Measurements from ENCODE around the gene PDE4B. TPM values are rescaled to one million over a fixed set of nuclear protein-coding genes. Genes with fewer than 3 reads are reported as not detected.
A peak's percentile ranks its signal among the peaks of the same experiment; 100 is the strongest.
"Not testable (repeated sequence)": the region's sequence is repeated elsewhere in the genome, so short reads cannot be mapped to it uniquely, and the experiment has no call there.

The PDE4B gene
- total RNA-seq, 1 donor from 2014 or later = 23.9 TPM

DNA sequence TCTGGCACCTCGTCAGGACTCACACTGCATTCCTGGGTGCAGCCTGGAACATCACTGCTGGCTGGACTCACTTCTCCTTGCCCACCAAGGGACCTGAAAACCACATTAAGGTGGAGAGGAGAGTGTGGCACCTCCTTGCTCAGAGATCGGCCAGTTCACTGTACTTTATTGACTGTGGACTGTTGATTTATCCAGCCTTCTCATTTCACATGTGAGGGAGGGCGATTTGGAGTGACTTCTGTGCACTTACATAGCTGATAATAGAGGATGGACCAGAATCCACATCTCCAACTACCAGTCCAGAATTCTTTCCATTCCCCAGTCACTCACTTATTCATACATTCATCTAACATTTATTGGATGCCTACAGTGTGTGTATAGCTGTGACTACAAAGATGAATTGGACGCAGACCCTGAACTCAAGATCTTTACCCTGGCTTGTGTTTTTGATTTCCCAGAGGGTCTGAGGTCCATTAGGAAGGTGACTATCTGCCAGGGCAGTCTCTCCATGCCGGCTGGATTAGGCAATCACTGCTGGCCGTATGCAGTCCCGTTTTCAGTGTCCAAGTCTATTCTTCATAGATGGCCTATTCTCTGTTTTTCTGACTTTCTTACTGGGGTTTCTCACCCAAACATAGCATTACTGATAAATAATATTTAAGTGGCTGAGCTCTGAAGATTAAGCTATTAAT is 507.7 kb downstream of the PDE4B start:
- intact Hi-C loops (cut with DNase I) = loop anchor here (5.0 kb wide), 1 partner anchor 822 kb away; no protein-coding TSS in a partner anchor
- DNase-seq (ENCODE audit: low spot score) = no peak
- ATAC-seq = peak; percentile 75

DNA sequence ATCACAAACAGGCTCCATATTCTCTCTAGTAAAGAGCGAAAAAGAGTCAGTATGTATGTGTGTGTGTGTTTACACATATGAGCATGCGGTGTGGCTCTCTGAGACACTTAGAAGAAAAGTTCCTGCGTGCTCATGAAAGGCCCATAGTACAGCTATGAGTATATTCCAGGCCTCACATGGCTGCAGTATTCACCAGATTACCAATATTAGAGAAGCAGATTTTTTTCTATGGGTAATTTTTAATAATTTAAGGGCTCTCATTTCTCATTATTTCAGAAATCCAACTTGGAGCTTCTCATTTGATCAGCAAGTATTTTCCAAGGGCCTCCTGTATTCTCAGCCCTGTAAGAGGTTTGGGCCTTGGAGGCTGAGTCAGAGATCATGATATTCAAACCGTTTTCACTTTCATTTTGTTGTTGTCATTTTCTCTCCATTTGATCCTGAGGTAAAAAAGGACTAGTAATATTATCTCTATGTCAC is 508.3 kb downstream of the PDE4B start:
- intact Hi-C loops (cut with DNase I) = loop anchor here (5.0 kb wide), 1 partner anchor 821 kb away; no protein-coding TSS in a partner anchor
- ATAC-seq (peak; percentile 70), DNase-seq (ENCODE audit: low spot score) (no peak)

DNA sequence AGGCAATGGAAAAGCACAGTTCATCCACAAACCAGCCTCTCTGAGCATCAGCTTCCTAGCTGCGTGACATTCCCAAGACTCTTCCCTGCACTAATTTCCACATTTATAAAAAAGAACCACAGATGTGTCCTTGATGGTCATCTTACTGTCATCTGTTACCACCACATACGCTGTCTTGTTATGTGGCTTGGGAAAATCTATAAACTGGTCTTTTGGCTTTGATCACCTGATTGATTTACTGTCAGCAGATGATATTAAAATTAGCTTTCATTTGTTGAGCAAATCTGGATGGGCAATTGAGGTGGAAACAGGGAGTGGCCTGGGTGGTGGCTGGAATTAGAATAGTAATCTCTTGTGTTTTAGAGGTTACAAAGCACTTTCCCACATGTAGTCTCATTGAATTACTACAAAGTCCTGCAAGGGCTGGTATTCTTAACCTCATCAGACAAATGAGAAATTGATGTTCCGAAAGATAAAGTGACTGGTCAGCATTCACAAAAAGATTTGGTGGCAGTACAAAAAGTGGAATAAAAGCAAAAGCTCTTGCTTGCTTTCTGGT is 509.6 kb downstream of the PDE4B start:
- no peak for ATAC-seq
- DNase-seq (ENCODE audit: low spot score) = no peak
- intact Hi-C loops (cut with DNase I) = loop anchor here (5.0 kb wide), 1 partner anchor 820 kb away; no protein-coding TSS in a partner anchor

DNA sequence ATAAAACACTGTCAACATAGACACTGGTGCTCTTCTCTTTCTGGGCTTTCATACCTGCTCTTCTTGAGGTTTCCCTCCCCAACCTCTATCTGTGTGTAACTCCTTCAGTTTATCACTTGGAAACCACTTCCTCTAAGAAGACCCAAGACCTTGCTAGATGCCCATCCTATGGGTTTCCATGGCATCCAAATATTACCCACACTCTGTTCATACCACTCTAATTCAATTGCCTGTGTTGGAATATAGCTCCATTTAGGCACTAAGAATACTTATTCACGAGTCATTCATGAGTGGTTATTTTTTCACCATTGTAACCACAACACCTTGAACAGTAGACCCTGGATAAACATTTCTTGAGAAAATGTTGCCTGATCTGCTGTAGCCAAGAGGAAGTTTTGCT is 510.1 kb downstream of the PDE4B start:
- intact Hi-C loops (cut with DNase I) = loop anchor here (5.0 kb wide), 1 partner anchor 819 kb away; no protein-coding TSS in a partner anchor
- no peak for ATAC-seq

DNA sequence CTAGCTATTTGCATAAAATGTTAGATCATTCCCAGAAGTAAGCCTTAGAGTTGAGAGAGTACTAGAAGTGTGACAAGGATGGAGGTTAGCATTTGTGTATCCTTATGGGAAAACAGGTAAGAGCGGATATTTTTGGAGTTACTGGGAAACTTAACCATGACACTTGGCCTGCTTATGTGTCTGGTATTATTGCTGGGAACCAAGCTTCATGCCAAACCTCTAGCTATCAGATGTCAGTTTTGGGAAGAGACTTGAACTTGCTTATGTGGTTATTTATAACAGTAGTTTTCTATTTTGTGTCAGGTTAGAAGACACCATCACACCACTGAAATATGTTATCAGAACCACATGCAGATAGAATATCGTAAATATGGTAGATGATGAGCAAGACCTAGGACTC is 511.0 kb downstream of the PDE4B start:
- intact Hi-C loops (cut with DNase I) = loop anchor here (5.0 kb wide), 1 partner anchor 819 kb away; no protein-coding TSS in a partner anchor
- DNase-seq (ENCODE audit: low spot score) = no peak
- no peak for ATAC-seq

More for the DNA sequence above, 510.1 kb downstream of the PDE4B start:
- DNase-seq (ENCODE audit: low spot score) = no peak

DNA sequence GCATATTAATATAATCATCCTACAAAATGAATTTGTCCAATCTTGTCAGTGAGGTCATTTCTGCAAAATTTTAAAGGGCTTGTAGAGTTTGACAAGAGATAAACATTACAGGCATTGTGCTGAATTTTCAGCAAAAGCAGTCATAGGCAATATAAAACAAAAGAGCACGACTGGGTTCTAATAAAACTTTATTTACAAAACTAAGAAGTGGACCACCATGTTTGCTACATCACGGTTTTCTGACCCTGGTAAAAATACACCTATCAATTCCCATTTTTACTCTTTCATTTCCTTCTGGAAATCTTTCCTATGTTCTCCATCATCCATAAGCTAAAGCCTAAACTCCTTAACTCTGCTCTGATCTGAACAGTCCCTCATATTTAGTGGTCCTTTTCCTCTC is 511.4 kb downstream of the PDE4B start:
- no peak for DNase-seq (ENCODE audit: low spot score)
- no peak for ATAC-seq
- intact Hi-C loops (cut with DNase I) = loop anchor here (5.0 kb wide), 1 partner anchor 818 kb away; no protein-coding TSS in a partner anchor

DNA sequence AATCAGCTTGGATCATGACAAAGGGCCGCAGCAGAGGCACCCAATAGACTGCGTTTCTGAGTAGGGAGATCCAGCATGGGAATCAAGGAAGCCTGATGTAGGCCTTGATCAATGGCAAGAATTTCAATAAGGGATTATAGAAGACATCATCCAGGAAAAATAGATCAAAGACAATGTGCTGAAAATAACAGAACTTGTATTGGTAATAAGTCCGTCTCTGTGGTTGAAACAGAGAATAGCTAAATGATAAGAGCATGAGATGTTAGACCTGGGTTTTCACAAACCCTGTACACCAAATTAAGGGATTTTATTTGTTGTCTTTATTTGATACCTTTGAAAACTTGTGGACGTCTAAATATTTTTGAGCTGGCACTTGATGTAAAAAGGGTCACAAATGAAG is 513.2 kb downstream of the PDE4B start:
- DNase-seq (ENCODE audit: low spot score) (no peak), ATAC-seq (no peak)
- intact Hi-C loops (cut with DNase I) = loop anchor here (1.0 kb wide), 1 partner anchor 21 kb away; no protein-coding TSS in a partner anchor

DNA sequence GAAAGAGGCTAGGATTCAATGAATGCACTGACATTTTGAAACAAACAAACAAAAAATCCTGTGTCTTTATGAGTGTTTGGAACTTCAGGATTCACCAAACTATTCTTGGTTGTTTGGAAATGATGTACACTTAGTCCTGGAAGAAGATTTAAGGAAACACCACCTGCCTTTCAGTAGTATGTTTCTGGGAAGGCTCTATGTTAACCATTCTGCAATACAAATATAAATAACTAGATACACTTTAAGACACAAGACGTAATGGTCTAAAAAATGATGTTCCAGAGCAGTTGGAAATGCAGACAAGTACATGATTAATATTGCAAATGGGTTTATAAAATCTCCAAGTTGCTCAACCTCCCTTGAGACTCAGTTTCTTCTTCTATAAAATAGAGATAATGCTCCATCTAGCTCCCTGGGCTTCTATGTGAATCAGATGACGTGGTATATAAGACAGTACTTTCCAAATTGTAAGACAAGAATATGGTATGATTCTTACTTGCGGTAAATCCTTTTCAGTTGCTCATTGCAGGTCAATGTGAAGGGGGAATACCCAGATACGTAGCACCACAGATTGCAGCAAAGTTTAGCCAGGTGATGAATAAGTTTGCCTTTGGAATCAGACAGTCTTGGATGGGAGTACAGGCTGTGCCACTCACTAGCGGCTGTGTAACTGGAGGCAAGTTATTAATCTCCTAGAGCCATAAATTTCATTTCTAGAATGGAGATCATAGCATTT is 516.5 kb downstream of the PDE4B start:
- intact Hi-C loops (cut with DNase I) = no loop called here
- DNase-seq (ENCODE audit: low spot score) (no peak), ATAC-seq (no peak)

DNA sequence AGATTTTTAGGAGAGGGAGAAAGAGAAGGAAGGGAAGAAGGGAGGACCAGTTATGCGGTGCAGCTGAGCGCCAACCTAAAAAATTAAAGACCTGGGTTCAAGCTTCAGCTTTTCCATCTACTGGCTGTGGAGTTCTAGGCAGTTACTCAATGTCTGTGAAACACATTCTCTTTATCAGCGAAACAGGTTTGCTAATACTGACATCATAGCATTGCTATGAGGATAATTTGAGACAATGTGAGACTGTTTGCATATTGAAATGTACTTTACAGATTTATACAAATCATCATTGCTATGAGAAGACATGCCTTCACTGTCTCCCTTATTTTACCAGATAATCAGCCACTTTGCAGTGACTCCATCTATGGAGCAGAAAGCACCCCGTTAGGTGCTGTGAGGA is 518.4 kb downstream of the PDE4B start:
- DNase-seq (ENCODE audit: low spot score) = no peak
- ATAC-seq = no peak

DNA sequence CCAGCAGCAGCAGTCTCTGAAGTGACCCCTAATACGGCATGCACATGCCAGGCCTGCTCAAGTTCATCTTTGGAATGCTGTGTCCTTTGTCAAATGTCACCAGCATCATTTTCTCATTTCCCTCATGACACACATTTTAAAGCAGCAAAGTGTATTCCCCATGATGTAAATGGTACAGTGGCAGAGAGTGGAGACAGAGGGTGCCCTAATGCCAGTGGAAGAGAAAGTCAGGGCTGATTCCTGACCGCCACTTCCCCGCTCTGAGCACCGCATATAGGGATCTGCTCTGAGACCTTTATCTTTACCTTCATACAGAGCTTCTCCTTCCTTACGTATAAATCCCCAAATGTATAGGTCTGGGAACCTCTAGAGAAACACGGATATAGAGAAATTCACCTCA is 518.9 kb downstream of the PDE4B start:
- no peak for DNase-seq (ENCODE audit: low spot score)
- no peak for ATAC-seq
- intact Hi-C loops (cut with DNase I) = no loop called here

More for the DNA sequence above, 518.4 kb downstream of the PDE4B start:
- intact Hi-C loops (cut with DNase I) = no loop called here

DNA sequence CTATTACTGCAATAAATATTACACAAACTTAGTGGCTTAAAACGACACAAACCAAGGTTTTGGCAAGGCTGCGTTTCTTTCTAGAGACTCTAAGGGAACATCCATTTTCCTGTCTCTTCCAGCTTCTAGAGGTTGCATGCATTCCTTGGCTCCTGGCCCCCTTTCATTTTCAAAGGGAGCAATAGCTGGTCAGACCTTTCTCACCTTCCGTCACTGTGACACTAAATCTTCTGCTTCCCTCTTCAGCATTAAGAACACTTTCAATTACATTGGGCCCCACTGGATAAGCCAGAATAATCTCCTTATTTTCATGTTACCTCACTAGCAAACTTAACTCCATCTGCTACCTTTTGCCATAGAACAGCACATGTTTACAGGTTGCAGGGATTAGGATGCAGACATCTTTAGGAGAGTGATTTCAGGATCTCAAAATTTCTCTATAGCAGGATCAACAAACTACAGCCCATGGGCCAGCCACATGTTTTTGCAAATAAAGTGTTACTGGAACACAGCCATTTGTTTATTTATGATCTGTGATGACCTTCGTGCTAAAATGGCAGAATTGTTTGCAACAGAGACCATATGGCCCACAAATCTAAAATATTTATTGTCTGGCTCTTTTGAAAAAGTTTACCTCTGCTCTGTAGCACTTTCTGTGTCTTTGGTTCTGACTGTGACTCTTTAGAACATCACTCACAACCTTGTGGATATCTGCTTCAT is 519.7 kb downstream of the PDE4B start:
- no peak for ATAC-seq
- DNase-seq (ENCODE audit: low spot score) = no peak
- intact Hi-C loops (cut with DNase I) = no loop called here

DNA sequence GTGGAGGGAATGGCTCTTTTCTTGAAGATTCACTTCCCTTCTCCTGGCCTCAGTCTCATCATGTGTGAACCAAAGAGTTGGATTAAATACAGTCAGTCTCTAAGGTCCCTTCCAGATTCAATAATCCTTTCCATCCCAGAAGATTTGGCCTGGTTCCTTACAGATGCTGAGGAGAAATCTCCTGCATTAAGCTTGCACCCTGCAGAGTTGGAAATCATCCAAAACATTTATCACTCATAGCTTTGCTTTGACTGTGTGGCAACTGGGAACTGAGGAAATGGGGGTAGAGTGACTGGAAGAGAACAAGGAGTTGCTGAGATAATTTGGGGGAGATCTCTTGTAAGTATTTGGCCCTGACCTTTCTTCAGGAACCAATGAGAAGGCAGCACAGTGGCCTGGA is 520.7 kb downstream of the PDE4B start:
- DNase-seq (ENCODE audit: low spot score) (no peak), ATAC-seq (no peak)
- intact Hi-C loops (cut with DNase I) = no loop called here

DNA sequence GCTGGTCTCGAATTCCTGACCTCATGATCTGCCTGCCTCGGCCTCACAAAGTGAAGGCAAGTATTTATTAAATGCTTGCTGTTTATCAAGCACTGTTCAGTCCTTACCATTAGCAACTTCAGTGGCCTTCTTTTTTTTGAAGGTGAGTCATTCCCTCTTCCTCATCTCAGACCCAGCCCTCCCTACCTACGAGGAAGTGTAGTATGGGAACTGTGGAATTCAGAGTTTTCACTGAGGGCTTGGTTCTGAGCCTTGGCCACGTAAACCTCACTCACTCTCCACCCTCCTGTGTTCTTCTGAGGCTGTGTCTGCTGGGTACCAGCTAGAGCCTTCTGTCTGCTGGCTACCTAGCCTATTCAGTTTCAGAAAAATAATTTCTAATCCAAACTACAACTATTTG is 523.0 kb downstream of the PDE4B start:
- DNase-seq (ENCODE audit: low spot score) = no peak
- ATAC-seq = no peak
- intact Hi-C loops (cut with DNase I) = no loop called here

DNA sequence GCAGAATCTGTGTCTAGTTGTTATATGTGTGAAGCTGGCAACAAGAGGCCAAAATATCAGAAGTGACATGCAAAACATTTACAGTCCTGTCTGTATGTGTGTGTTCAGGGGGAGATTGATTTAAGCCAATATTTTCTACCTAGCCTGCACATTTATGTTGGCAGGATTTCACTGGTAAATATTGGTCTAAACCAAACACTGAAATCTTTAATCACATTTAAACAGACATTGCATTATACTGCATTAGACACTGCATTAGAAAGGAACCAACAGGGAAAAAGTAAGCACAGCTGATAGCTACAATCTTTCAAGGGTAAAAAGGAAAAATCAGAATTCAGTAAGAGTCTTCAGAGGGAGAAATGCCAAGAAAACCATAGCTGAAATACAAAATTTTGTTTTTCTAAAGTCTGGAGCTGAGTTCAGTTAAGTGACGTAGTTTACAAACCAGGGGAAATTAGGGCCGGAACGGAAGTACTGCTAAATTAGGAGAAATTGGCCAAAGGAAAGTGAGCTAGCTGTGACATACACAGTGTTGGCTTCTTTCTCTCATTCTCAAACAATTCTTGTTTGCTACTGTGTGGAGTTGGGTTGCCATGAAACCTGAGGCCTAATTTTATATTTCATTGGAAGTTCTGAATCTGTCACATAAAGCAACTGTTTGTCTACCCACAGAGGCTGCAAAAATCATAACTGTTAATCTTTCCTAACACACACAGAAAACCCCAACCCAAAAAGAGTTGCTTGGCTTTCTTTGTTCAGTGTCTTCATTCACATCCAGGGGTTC is 524.0 kb downstream of the PDE4B start:
- intact Hi-C loops (cut with DNase I) = no loop called here
- no peak for DNase-seq (ENCODE audit: low spot score)
- peak; percentile 93 for ATAC-seq

DNA sequence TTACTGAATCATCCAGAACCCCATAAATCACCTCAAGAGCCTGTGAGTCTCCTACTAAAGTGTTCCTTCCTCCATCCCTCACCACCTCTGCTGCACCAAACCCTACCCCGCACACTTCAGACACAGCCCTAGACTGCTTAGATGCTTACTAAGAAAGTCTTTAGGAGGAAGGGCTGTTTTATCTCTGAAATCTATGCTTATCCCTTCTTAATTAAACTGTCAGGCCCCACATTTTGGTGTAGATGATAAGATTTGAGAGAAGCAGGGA is 524.5 kb downstream of the PDE4B start:
- ATAC-seq = peak; percentile 31
- no peak for DNase-seq (ENCODE audit: low spot score)
- intact Hi-C loops (cut with DNase I) = no loop called here

DNA sequence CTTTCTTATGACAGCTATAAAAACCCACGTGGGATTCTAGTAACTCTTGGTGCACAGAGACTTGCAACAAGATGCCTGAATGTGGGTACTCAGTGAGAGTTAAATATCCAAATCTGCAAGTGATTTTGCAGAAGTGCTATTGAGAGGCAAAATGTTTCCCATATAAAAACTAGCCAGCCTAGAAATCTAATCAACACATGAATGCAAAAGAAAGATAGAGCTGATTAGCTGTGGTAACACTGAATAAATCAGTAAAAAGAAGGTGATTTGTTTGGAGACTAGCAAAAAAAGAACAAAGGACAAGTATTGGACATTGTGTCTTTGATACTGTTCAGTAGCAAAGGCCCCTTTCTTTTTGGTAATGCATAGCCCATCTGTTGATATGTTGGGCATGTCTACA is 527.5 kb downstream of the PDE4B start:
- DNase-seq (ENCODE audit: low spot score) (no peak), ATAC-seq (no peak)
- intact Hi-C loops (cut with DNase I) = no loop called here

DNA sequence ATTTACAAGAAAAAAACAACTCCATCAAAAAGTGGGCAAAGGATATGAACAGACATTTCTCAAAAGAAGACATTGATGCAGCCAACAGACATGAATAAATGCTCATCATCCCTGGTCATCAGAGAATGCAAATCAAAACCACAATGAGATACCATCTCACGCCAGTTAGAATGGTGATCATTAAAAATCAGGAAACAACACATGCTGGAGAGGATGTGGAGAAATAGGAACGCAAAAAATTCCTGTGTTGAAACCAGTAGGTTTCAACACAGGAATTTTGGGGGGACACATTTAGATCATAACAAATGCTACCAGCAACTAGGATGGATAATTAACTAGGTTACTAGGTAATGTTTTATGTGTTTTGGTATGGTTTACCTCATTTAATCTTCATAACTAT is 529.8 kb downstream of the PDE4B start:
- intact Hi-C loops (cut with DNase I); DNase-seq (ENCODE audit: low spot score); ATAC-seq: not testable (repeated sequence)

DNA sequence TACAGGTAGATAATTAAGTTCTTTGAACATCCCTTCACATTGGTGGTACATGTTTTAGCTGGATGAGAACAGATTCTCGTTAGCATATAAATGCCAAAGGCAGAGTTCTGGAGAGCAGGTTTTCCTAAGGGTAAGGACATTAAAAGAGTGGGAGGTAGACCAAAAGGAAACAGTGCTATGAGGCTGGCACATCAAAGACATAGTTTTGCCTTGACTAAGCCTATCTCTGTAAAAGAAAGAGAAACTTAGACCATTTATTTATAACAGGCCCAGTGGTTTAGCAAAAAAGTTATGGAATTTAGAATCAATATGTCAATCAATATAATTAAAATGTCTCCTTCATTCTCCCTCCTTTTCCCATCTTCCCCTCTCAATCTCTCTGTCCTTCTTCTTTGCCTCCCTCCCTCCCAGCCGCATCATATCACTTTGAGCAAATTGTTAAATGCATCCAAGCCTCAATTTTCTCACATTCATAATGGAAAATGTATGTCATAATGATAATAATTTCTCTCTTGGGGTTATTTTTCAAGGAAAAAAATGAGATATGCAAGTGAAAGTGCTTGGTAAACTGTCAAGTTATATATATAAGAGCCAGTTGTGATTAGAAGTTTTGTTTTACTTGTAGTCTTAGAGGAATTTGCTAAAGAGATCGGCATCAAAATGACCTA is 531.4 kb downstream of the PDE4B start:
- intact Hi-C loops (cut with DNase I) = no loop called here
- ATAC-seq = no peak

More for the DNA sequence above, 531.4 kb downstream of the PDE4B start:
- no peak for DNase-seq (ENCODE audit: low spot score)

Measured in sciatic nerve (tissue), 2 donors.